Measurements from ENCODE around the gene CFAP100.

DNA sequence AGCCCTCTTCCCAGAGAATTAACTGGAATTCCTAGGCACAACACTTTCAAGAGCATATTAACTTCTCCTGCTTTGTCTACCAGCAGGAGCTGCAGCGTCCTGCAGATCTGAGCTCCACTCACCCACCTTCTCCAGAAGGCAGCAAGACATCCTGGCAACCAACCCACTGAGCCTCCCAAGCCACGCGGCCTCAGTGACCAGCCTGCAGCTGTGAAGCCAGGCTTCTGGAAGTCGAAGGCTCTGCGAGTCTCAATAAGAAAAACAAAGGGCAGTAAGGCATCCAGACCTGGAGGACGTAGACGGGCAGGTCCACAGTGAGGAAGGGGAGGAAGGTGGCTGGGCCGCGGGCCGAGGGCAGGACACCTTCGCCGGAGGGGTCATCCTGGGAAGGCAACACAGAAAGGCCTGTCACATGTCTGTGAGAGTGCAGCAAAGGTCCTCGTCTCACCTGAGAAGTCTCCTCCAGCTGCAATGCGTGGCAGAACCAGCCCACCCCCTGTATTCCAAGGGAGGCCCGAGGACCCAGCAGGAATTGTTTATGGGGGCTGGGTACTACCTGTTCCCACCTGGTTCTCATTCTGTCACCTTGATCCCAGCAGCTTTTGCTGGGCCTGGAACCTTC lies 44.7 kb downstream of the CFAP100 start:
- no peak for TF ChIP-seq POLR2A (IDR thresholded peaks at IDR 0.05)
- no peak for TF ChIP-seq CTCF (IDR thresholded peaks at IDR 0.05)
- TF ChIP-seq EP300 (IDR thresholded peaks at IDR 0.05), result no peak

Measured in tibial nerve (tissue), 4 donors.